HCT116 (cell line): Measurements from ENCODE around the gene CBR4. TPM values are rescaled to one million over a fixed set of nuclear protein-coding genes. Genes with fewer than 3 reads are reported as not detected.

Source experiments
- ATAC-seq: fragments of 200-7000 bp; cut with Tn5 transposase; 2 replicates; pipeline ENCODE4 v1.9.1; 2020; ENCODE audit warnings: mild to moderate bottlenecking, moderate library complexity
- BruUV-seq: library from RNA; stranded (reverse); fragments of 400-500 nt; replicated peaks from 2 replicates; lab custom pipeline; 2021; lab: Mats Ljungman, UMichigan
- CTCF ChIA-PET: fragments of 300-600 bp; sonication (Branson Sonifier 250); formaldehyde crosslinking; loops from one replicate; lab custom pipeline; 2021; ENCODE audit warnings: antibody characterized with exemption; lab: Charles Lee
- POLR2A ChIA-PET: fragments of 300-600, 350-600 bp; sonication (Branson Sonifier 250); formaldehyde crosslinking; loops from one replicate; lab custom pipeline; 2021; ENCODE audit warnings: antibody characterized with exemption; lab: Charles Lee
- RAD21 ChIA-PET, 2 experiments: fragments of 300-600 bp; sonication (Branson Sonifier 250); formaldehyde crosslinking; loops; one replicate each; lab custom pipeline; 2023; ENCODE audit warnings: low total read pairs in 2 of 2; ENCODE audit not compliant: uncharacterized antibody in 2 of 2, unreplicated experiment in 2 of 2, low non-redundant PET in 1 of 2; lab: Charles Lee
- DNase-seq: peaks from one replicate; pipeline ENCODE4 v3.0.0-alpha.2; 2010; ENCODE audit warnings: low read depth, low spot score
- H2AFZ ChIP-seq: fragments of 200-600 bp; shearing (Covaris generic), sonication (generic); 2 replicates; pipeline ENCODE4 v1.6.1; 2017; ENCODE audit warnings: low read depth, mixed run types, mixed read lengths, antibody characterized with exemption, low read length; ENCODE audit not compliant: poor library complexity, severe bottlenecking
- H3K27ac ChIP-seq: 2 replicates; pipeline ENCODE4 v1.5.1; 2012; ENCODE audit warnings: low read depth, low read length
- H3K27me3 ChIP-seq: fragments of 200-600 bp; sonication (generic); 2 replicates; pipeline ENCODE4 v1.6.1; 2016; ENCODE audit warnings: mixed run types, low read length, mixed read lengths; ENCODE audit not compliant: insufficient read depth
- H3K36me3 ChIP-seq, 2 experiments: fragments of 200-500 bp in 1 of 2; fragments of 200-600 bp in 1 of 2; sonication (Bioruptor generic) in 1 of 2; sonication (generic) in 1 of 2; 2 replicates each; pipeline versions ENCODE4 v1.5.1 to v1.6.1; 2014 to 2016; ENCODE audit warnings: low read length in 2 of 2, inconsistent platforms in 1 of 2, mixed read lengths in 1 of 2, mixed run types in 1 of 2; ENCODE audit not compliant: insufficient read depth in 2 of 2, control insufficient read depth in 1 of 2
- H3K4me1 ChIP-seq, 2 experiments: fragments of 200-600 bp in 1 of 2; sonication (generic) in 1 of 2; 2 replicates each; pipeline versions ENCODE4 v1.5.1 to v1.6.1; 2012 to 2017; ENCODE audit warnings: low read length in 2 of 2, inconsistent platforms in 1 of 2, mild to moderate bottlenecking in 1 of 2, mixed read lengths in 1 of 2, mixed run types in 1 of 2, moderate library complexity in 1 of 2; ENCODE audit not compliant: insufficient read depth in 2 of 2, control insufficient read depth in 1 of 2
- H3K4me2 ChIP-seq: fragments of 200-600 bp; sonication (generic); 2 replicates; pipeline ENCODE4 v1.6.1; 2017; ENCODE audit warnings: mixed run types, low read length, mixed read lengths
- H3K4me3 ChIP-seq, 2 experiments: fragments of 200-600 bp in 1 of 2; sonication (generic) in 1 of 2; replicated peaks in 1 of 2; 2 replicates each; pipeline ENCODE4 v1.5.1; 2011 to 2016; ENCODE audit warnings: low read length in 2 of 2, control low read depth in 1 of 2, low read depth in 1 of 2, mild to moderate bottlenecking in 1 of 2, mixed read lengths in 1 of 2, mixed run types in 1 of 2
- H3K79me2 ChIP-seq: fragments of 200-600 bp; sonication (generic); 2 replicates; pipeline ENCODE4 v1.6.1; 2017; ENCODE audit warnings: mild to moderate bottlenecking, mixed run types, low read length, moderate library complexity, mixed read lengths; ENCODE audit not compliant: insufficient read depth
- H3K9ac ChIP-seq: fragments of 200-600 bp; sonication (generic); 2 replicates; pipeline ENCODE4 v1.6.1; 2016; ENCODE audit warnings: low read length, mixed read lengths
- H3K9me2 ChIP-seq: fragments of 200-600 bp; sonication (generic), shearing (Covaris generic); 2 replicates; pipeline ENCODE4 v1.6.1; 2017; ENCODE audit warnings: mixed run types, mild to moderate bottlenecking, moderate library complexity; ENCODE audit not compliant: insufficient read depth
- H3K9me3 ChIP-seq, 2 experiments: fragments of 200-500 bp in 1 of 2; fragments of 200-600 bp in 1 of 2; sonication (Bioruptor generic) in 1 of 2; sonication (generic) in 1 of 2; 2 replicates each; pipeline ENCODE4 v1.6.1; 2014 to 2017; ENCODE audit warnings: low read length in 2 of 2, mixed read lengths in 2 of 2, inconsistent platforms in 1 of 2, low read depth in 1 of 2, mild to moderate bottlenecking in 1 of 2, mixed run types in 1 of 2, moderate library complexity in 1 of 2; ENCODE audit not compliant: control insufficient read depth in 1 of 2, insufficient read depth in 1 of 2
- H4K20me1 ChIP-seq: fragments of 200-600 bp; sonication (generic), shearing (Covaris generic); 2 replicates; pipeline ENCODE4 v1.6.1; 2017; ENCODE audit warnings: mixed run types, mild to moderate bottlenecking, moderate library complexity; ENCODE audit not compliant: insufficient read depth
- ATF3 ChIP-seq: IDR thresholded peaks from 2 replicates; pipeline ENCODE4 v1.6.1; 2012
- CBX3 ChIP-seq: IDR thresholded peaks from 2 replicates; pipeline ENCODE4 v1.6.1; 2012; ENCODE audit warnings: low read depth
- CEBPB ChIP-seq: IDR thresholded peaks from 2 replicates; pipeline ENCODE4 v1.6.1; 2012; ENCODE audit warnings: low read depth
- EGR1 ChIP-seq: IDR thresholded peaks from 2 replicates; pipeline ENCODE4 v1.6.1; 2012; ENCODE audit warnings: low read depth
- ELF1 ChIP-seq: IDR thresholded peaks from 2 replicates; pipeline ENCODE4 v1.6.1; 2012; ENCODE audit warnings: low read depth, borderline replicate concordance
- EZH2 ChIP-seq: fragments of 200-600 bp; sonication (generic); IDR thresholded peaks from 2 replicates; pipeline ENCODE4 v1.6.1; 2017; ENCODE audit warnings: antibody characterized with exemption, mixed run types
- FOSL1 ChIP-seq: IDR thresholded peaks from 2 replicates; pipeline ENCODE4 v1.6.1; 2012; ENCODE audit warnings: low read depth
- MAX ChIP-seq: IDR thresholded peaks from 2 replicates; pipeline ENCODE4 v1.6.1; 2012
- POLR2A ChIP-seq: IDR thresholded peaks from 2 replicates; pipeline ENCODE4 v1.7.0; 2011; ENCODE audit warnings: borderline replicate concordance; ENCODE audit not compliant: insufficient read depth, insufficient read length; ENCODE audit errors: extremely low read depth
- POLR2AphosphoS5 ChIP-seq: IDR thresholded peaks from 2 replicates; pipeline ENCODE4 v1.6.1; 2011; ENCODE audit warnings: mild to moderate bottlenecking, low read depth, low read length, moderate library complexity
- RAD21 ChIP-seq: IDR thresholded peaks from 2 replicates; pipeline ENCODE4 v1.6.1; 2012; ENCODE audit warnings: low read depth, mild to moderate bottlenecking
- SIN3A ChIP-seq: IDR thresholded peaks from 2 replicates; pipeline ENCODE4 v1.6.1; 2012; ENCODE audit warnings: low read depth
- SP1 ChIP-seq: IDR thresholded peaks from 2 replicates; pipeline ENCODE4 v1.6.1; 2012; ENCODE audit warnings: low read depth
- SRF ChIP-seq: IDR thresholded peaks from 2 replicates; pipeline ENCODE4 v1.6.1; 2012; ENCODE audit warnings: low read depth
- TCF7L2 ChIP-seq: IDR thresholded peaks from 2 replicates; pipeline ENCODE4 v1.7.0; 2011; ENCODE audit warnings: borderline replicate concordance, inconsistent platforms; ENCODE audit not compliant: insufficient read depth, insufficient read length; ENCODE audit errors: extremely low read depth
- YY1 ChIP-seq: IDR thresholded peaks from 2 replicates; pipeline ENCODE4 v1.6.1; 2011; ENCODE audit warnings: low read length, low read depth, moderate library complexity, mild to moderate bottlenecking; ENCODE audit not compliant: insufficient replicate concordance; ENCODE audit errors: extremely low read depth
- ZFX ChIP-seq: fragments of 450-650 bp; IDR thresholded peaks from 2 replicates; pipeline ENCODE4 v1.6.1; 2017
- ZNF274 ChIP-seq: fragments of 200-500 bp; sonication (Bioruptor generic); IDR thresholded peaks from 2 replicates; pipeline ENCODE4 v1.6.1; 2014; ENCODE audit warnings: mild to moderate bottlenecking, low read depth, low read length, inconsistent platforms
- intact Hi-C: fragments of 100-400 bp; cut with micrococcal nuclease; formaldehyde crosslinking; loops from 2 replicates; pipeline ENCODE4 v1.10.0; 2022
- total RNA-seq: library from RNA; stranded (reverse); gene quantifications from one replicate; pipeline ENCODE4 v1.2.1, GENCODE V29; 2021; ENCODE audit not compliant: unreplicated experiment
- TF ChIP-seq, protein P1 (sequence below): IDR thresholded peaks from 2 replicates; pipeline ENCODE4 v1.6.1; 2011; ENCODE audit warnings: mild to moderate bottlenecking, low read length, moderate library complexity; ENCODE audit not compliant: insufficient replicate concordance; ENCODE audit errors: extremely low read depth
- TF ChIP-seq, protein P2 (sequence below): IDR thresholded peaks from 2 replicates; pipeline ENCODE4 v1.6.1; 2012; ENCODE audit warnings: low read depth

Gene CBR4
- total RNA-seq, 1 experiment from 2014 or later: 32.3 TPM

DNA sequence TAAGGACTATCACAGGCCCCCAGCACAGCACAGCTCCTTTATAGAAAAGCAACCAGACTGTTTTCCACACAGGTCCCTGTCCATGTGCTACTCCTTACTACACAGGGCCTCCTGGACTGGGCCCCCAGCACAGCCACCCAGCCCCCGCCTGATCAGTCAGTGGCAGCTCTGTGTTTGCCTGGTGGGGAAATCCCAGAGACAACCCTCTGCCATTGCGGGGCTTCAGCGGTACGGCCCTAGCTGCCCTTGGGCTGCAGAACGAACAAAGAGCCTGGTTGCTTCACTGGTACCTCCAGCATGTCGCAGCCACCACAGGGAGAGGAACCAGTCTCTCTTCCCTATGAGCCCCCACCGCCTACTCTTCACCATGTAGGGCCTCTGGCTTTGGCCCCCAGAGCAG lies 30.7 kb downstream of the CBR4 start:
- ChIA-PET POLR2A (no interaction called here), CTCF (no interaction called here), RAD21 (no interaction called here)
- Histone ChIP-seq H3K4me1 (no peaks in the 10 kb centered on the region), H4K20me1 (no peaks in the 10 kb centered on the region), H3K79me2 (no peaks in the 10 kb centered on the region), H3K4me2 (no peak overlapping the region), H3K4me3 (no peak overlapping the region), H3K9me2 (no peaks in the 10 kb centered on the region), H3K9me3 (0 out of 4 replicates have a peak, but pooled peaks cover 0 to 3% of the 10 kb centered on the region in 2 experiments), H3K9ac (no peak overlapping the region), H3K27me3 (no peaks in the 10 kb centered on the region), H3K36me3 (peaks cover 0 to 13% of the 10 kb centered on the region in 2 experiments; a peak in 1 of 4 replicates), H2AFZ (no peak overlapping the region), H3K27ac (no peak overlapping the region)
- DNase-seq: no peak
- TF ChIP-seq ZFX: no peak
- no peak for TF ChIP-seq ATF3
- no peak for TF ChIP-seq CBX3
- no peak for TF ChIP-seq EZH2
- TF ChIP-seq CEBPB: no peak
- no peak for TF ChIP-seq MAX
- no peak for TF ChIP-seq EGR1
- TF ChIP-seq SP1: no peak
- no peak for TF ChIP-seq ELF1
- no peak for TF ChIP-seq TCF7L2
- TF ChIP-seq ZNF274: no peak
- no peak for TF ChIP-seq SIN3A
- no peak for TF ChIP-seq SRF
- TF ChIP-seq, protein P1, sequence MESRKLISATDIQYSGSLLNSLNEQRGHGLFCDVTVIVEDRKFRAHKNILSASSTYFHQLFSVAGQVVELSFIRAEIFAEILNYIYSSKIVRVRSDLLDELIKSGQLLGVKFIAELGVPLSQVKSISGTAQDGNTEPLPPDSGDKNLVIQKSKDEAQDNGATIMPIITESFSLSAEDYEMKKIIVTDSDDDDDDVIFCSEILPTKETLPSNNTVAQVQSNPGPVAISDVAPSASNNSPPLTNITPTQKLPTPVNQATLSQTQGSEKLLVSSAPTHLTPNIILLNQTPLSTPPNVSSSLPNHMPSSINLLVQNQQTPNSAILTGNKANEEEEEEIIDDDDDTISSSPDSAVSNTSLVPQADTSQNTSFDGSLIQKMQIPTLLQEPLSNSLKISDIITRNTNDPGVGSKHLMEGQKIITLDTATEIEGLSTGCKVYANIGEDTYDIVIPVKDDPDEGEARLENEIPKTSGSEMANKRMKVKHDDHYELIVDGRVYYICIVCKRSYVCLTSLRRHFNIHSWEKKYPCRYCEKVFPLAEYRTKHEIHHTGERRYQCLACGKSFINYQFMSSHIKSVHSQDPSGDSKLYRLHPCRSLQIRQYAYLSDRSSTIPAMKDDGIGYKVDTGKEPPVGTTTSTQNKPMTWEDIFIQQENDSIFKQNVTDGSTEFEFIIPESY: no peak
- TF ChIP-seq POLR2A: no peak
- TF ChIP-seq, protein P2, sequence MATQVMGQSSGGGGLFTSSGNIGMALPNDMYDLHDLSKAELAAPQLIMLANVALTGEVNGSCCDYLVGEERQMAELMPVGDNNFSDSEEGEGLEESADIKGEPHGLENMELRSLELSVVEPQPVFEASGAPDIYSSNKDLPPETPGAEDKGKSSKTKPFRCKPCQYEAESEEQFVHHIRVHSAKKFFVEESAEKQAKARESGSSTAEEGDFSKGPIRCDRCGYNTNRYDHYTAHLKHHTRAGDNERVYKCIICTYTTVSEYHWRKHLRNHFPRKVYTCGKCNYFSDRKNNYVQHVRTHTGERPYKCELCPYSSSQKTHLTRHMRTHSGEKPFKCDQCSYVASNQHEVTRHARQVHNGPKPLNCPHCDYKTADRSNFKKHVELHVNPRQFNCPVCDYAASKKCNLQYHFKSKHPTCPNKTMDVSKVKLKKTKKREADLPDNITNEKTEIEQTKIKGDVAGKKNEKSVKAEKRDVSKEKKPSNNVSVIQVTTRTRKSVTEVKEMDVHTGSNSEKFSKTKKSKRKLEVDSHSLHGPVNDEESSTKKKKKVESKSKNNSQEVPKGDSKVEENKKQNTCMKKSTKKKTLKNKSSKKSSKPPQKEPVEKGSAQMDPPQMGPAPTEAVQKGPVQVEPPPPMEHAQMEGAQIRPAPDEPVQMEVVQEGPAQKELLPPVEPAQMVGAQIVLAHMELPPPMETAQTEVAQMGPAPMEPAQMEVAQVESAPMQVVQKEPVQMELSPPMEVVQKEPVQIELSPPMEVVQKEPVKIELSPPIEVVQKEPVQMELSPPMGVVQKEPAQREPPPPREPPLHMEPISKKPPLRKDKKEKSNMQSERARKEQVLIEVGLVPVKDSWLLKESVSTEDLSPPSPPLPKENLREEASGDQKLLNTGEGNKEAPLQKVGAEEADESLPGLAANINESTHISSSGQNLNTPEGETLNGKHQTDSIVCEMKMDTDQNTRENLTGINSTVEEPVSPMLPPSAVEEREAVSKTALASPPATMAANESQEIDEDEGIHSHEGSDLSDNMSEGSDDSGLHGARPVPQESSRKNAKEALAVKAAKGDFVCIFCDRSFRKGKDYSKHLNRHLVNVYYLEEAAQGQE: no peak
- no peak for TF ChIP-seq FOSL1
- no peak for TF ChIP-seq POLR2AphosphoS5
- no peak for TF ChIP-seq YY1
- no peak for TF ChIP-seq RAD21
- no TSS peak for BruUV-seq
- intact Hi-C loops: no loop called here
- no peak for ATAC-seq
